Caco-2 (cell line): ENCODE data around the gene KLK11. TPM values are rescaled to one million over a fixed set of nuclear protein-coding genes. Genes with fewer than 3 reads are reported as not detected.

Source experiments
- BruUV-seq: library from RNA; stranded (reverse); fragments of 400-500 nt; replicated peaks from 2 replicates; lab custom pipeline; 2021; lab: Mats Ljungman, UMichigan
- CTCF ChIA-PET: fragments of 300-600 bp; sonication (Branson Sonifier 250); formaldehyde crosslinking; loops from one replicate; lab custom pipeline; 2022; ENCODE audit warnings: antibody characterized with exemption; lab: Charles Lee
- POLR2A ChIA-PET: fragments of 300-600 bp; sonication (Branson Sonifier 250); formaldehyde crosslinking; loops from one replicate; lab custom pipeline; 2022; ENCODE audit warnings: antibody characterized with exemption; lab: Charles Lee
- DNase-seq, 2 experiments: peaks; one replicate each; pipeline versions ENCODE4 v3.0.0 to v3.0.0-alpha.2; 2020 to 2022
- H3K27me3 ChIP-seq: replicated peaks from 2 replicates; pipeline ENCODE4 v1.6.0; 2011; ENCODE audit warnings: low read length; ENCODE audit not compliant: control insufficient read depth, insufficient read depth
- H3K36me3 ChIP-seq: 2 replicates; pipeline ENCODE4 v1.5.1; 2011; ENCODE audit warnings: low read length; ENCODE audit not compliant: control insufficient read depth, insufficient read depth
- H3K4me1 ChIP-seq: fragments of 250-450 bp; sonication (Bioruptor Pico); 2 replicates; pipeline ENCODE4 v1.5.1; 2020; ENCODE audit warnings: mild to moderate bottlenecking
- H3K4me3 ChIP-seq: 2 replicates; pipeline ENCODE4 v1.5.1; 2011; ENCODE audit warnings: low read depth, mild to moderate bottlenecking, control low read depth, low read length
- H3K9me3 ChIP-seq: fragments of 250-450 bp; sonication (Bioruptor Pico); 2 replicates; pipeline ENCODE4 v1.5.1; 2020; ENCODE audit warnings: mild to moderate bottlenecking, moderate library complexity
- H3K27ac Mint-ChIP-seq: one replicate; pipeline ENCODE4 v1.8.0; 2022; ENCODE audit warnings: mixed read lengths; ENCODE audit not compliant: unreplicated experiment
- H3K27me3 Mint-ChIP-seq: one replicate; pipeline ENCODE4 v1.8.0; 2022; ENCODE audit warnings: mixed read lengths; ENCODE audit not compliant: insufficient read depth, unreplicated experiment
- H3K36me3 Mint-ChIP-seq: one replicate; pipeline ENCODE4 v1.8.0; 2022; ENCODE audit warnings: mild to moderate bottlenecking, mixed read lengths; ENCODE audit not compliant: insufficient read depth, unreplicated experiment
- H3K4me1 Mint-ChIP-seq: one replicate; pipeline ENCODE4 v1.8.0; 2022; ENCODE audit warnings: low read depth, mixed read lengths; ENCODE audit not compliant: unreplicated experiment
- H3K4me3 Mint-ChIP-seq: one replicate; pipeline ENCODE4 v1.8.0; 2022; ENCODE audit warnings: mild to moderate bottlenecking, moderate library complexity, mixed read lengths; ENCODE audit not compliant: unreplicated experiment
- H3K9me3 Mint-ChIP-seq: one replicate; pipeline ENCODE4 v1.8.0; 2022; ENCODE audit warnings: mixed read lengths; ENCODE audit not compliant: unreplicated experiment
- CTCF ChIP-seq, 2 experiments: fragments of 200-600 bp in 1 of 2; IDR thresholded peaks; 1 replicate in 1 of 2; 2 replicates in 1 of 2; pipeline versions ENCODE4 v1.5.1 to v1.8.0; 2011 to 2022; ENCODE audit warnings: antibody characterized with exemption in 1 of 2, control low read depth in 1 of 2, inconsistent platforms in 1 of 2, low read depth in 1 of 2, low read length in 1 of 2, mild to moderate bottlenecking in 1 of 2, moderate library complexity in 1 of 2; ENCODE audit not compliant: insufficient read depth in 1 of 2, severe bottlenecking in 1 of 2, unreplicated experiment in 1 of 2
- intact Hi-C: fragments of 100-400 bp; cut with micrococcal nuclease; formaldehyde crosslinking; loops from one replicate; pipeline ENCODE4 v1.10.0; 2022; ENCODE audit not compliant: unreplicated experiment
- total RNA-seq: library from RNA; stranded (reverse); gene quantifications from 2 replicates; pipeline ENCODE4 v1.2.3, GENCODE V29; 2022

The KLK11 gene
- total RNA-seq, 1 experiment from 2014 or later, result not detected

- no peaks in the 10 kb centered on the region for H3K27me3 ChIP-seq
- CTCF ChIA-PET, result no interaction called here
- Mint-ChIP-seq H3K36me3 (no peaks in the 10 kb centered on the region), H3K9me3 (no peaks in the 10 kb centered on the region), H3K27ac (no peak within 1 kb of the TSS), H3K4me1 (no peaks in the 10 kb centered on the region), H3K4me3 (peak within 1 kb of the TSS; percentile 18), H3K27me3 (peaks cover 4% of the 10 kb centered on the region)
- POLR2A ChIA-PET, result no interaction called here
- intact Hi-C loops, result no loop called here
- no peaks in the 10 kb centered on the region for H3K4me1 ChIP-seq
- no peaks in the 10 kb centered on the region for H3K36me3 ChIP-seq
- no peak for TF ChIP-seq CTCF (IDR thresholded peaks at IDR 0.05; ENCODE audit: insufficient read depth in 1 of 2, low read depth in 1 of 2, low read length in 1 of 2, severe bottlenecking in 1 of 2, unreplicated experiment in 1 of 2)
- no peak for DNase-seq
- H3K4me3 ChIP-seq, result no peak within 1 kb of the TSS
- BruUV-seq, result no TSS peak
- H3K9me3 ChIP-seq, result no peaks in the 10 kb centered on the region
Measured at GRCh38 chr19:51001515-51001914, 24.9 kb downstream of the KLK11 start, which contains the start of gene KLK8. TSS of gene KLK8 (minus strand) at chr19:51001604. CDS start at chr19:51001167, 437 bp downstream.

- no peaks in the 10 kb centered on the region for H3K36me3 ChIP-seq
- Mint-ChIP-seq H3K9me3 (no peaks in the 10 kb centered on the region), H3K36me3 (no peaks in the 10 kb centered on the region), H3K27me3 (peaks cover under 1% of the 10 kb centered on the region), H3K4me1 (no peaks in the 10 kb centered on the region), H3K27ac (no peak overlapping the region), H3K4me3 (no peak overlapping the region)
- H3K9me3 ChIP-seq, result no peaks in the 10 kb centered on the region
- no TSS peak for BruUV-seq
- ChIA-PET POLR2A (no interaction called here), CTCF (interaction anchor here (0.7 kb wide), 1 partner anchor 20 kb away, joined by 3 read pairs; no protein-coding TSS in a partner anchor)
- TF ChIP-seq CTCF (IDR thresholded peaks at IDR 0.05; ENCODE audit: insufficient read depth in 1 of 2, low read depth in 1 of 2, low read length in 1 of 2, severe bottlenecking in 1 of 2, unreplicated experiment in 1 of 2), result no peak
- H3K27me3 ChIP-seq, result no peaks in the 10 kb centered on the region
- no peaks in the 10 kb centered on the region for H3K4me1 ChIP-seq
- no peak overlapping the region for H3K4me3 ChIP-seq
- intact Hi-C loops, result no loop called here
- no peak for DNase-seq
Measured at GRCh38 chr19:51000981-51001380, 25.4 kb downstream of the KLK11 start.

GRCh38 chr19:51000426-51000825, 26.0 kb downstream of the KLK11 start:
- Mint-ChIP-seq H3K4me3 (no peak overlapping the region), H3K27me3 (no peaks in the 10 kb centered on the region), H3K9me3 (no peaks in the 10 kb centered on the region), H3K36me3 (no peaks in the 10 kb centered on the region), H3K27ac (no peak overlapping the region), H3K4me1 (no peaks in the 10 kb centered on the region)
- no peak for DNase-seq
- no TSS peak for BruUV-seq
- ChIA-PET POLR2A (no interaction called here), CTCF (interaction anchor here (0.7 kb wide), 1 partner anchor 21 kb away, joined by 3 read pairs; no protein-coding TSS in a partner anchor)
- no peaks in the 10 kb centered on the region for H3K36me3 ChIP-seq
- H3K9me3 ChIP-seq, result no peaks in the 10 kb centered on the region
- H3K4me3 ChIP-seq, result no peak overlapping the region
- TF ChIP-seq CTCF (IDR thresholded peaks at IDR 0.05; ENCODE audit: insufficient read depth in 1 of 2, low read depth in 1 of 2, low read length in 1 of 2, severe bottlenecking in 1 of 2, unreplicated experiment in 1 of 2), result no peak
- intact Hi-C loops, result no loop called here
- no peaks in the 10 kb centered on the region for H3K4me1 ChIP-seq
- no peaks in the 10 kb centered on the region for H3K27me3 ChIP-seq
